GM12874 (cell line): ENCODE data around the gene CCL8.

Experiments used
- CTCF ChIP-seq: IDR thresholded peaks from 2 replicates; pipeline ENCODE4 v1.5.1; 2011; ENCODE audit warnings: low read depth, mild to moderate bottlenecking, control low read depth, low read length, moderate library complexity; ENCODE audit not compliant: insufficient read depth

The CCL8 gene

GRCh38 chr17:34290586-34290985, 28.6 kb upstream of the CCL8 start:
- TF ChIP-seq CTCF, result no peak

- TF ChIP-seq CTCF, result no peak
These were observed 27.4 kb upstream of the CCL8 start for GRCh38 chr17:34291721-34292348.

GRCh38 chr17:34299027-34299426, 20.2 kb upstream of the CCL8 start:
- no peak for TF ChIP-seq CTCF

- no peak for TF ChIP-seq CTCF
These were observed 19.2 kb upstream of the CCL8 start for GRCh38 chr17:34299956-34300577.

GRCh38 chr17:34300652-34301370, 18.4 kb upstream of the CCL8 start:
- TF ChIP-seq CTCF, result no peak

- TF ChIP-seq CTCF, result no peak
These were observed 17.2 kb upstream of the CCL8 start for GRCh38 chr17:34301986-34302385.

GRCh38 chr17:34302636-34303035, 16.6 kb upstream of the CCL8 start:
- TF ChIP-seq CTCF, result no peak
